Cardiac fibroblast (primary cell): ENCODE measurements around the gene ARIH1.

ENCODE experiments used
- DNase-seq, 2 donors: peaks; one replicate each; pipeline versions ENCODE4 v3.0.0 to v3.0.0-alpha.2; 2010; ENCODE audit warnings: low read depth in 2 of 2
- H3K4me3 ChIP-seq, 2 donors: replicated peaks in 1 of 2; 1 replicate in 1 of 2; 2 replicates in 1 of 2; pipeline ENCODE4 v1.5.1; 2011; ENCODE audit warnings: low read depth in 2 of 2, low read length in 2 of 2, mild to moderate bottlenecking in 2 of 2, moderate library complexity in 1 of 2
- CTCF ChIP-seq: IDR thresholded peaks from one replicate; pipeline ENCODE4 v1.5.1; 2011; ENCODE audit warnings: low read depth, mild to moderate bottlenecking, low read length, inconsistent platforms

ARIH1 gene

GRCh38 chr15:72554471-72555425 lies 80.6 kb downstream of the ARIH1 start:
- H3K4me3 ChIP-seq = no peak overlapping the region
- no peak for TF ChIP-seq CTCF
- DNase-seq = peak; percentile 49 to 91

DNA sequence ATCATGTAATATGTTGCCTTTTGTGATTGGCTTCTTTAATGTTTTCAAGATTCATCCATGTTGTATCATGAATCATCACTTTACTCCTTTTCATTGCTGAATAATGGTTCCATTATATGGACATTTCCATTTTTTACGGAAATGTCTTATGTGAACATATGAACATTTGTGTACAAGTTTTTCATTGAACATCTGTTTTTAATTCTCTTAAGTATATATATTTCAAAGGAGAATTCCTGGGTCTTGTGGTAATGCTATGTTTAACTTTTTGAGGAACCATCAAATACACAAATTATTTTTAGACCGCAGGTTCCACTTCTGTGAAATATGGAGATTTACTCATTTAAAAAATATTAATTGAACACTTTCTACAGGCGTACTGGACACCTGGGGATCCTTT lies 85.7 kb downstream of the ARIH1 start:
- DNase-seq = no peak
- no peak overlapping the region for H3K4me3 ChIP-seq
- TF ChIP-seq CTCF = no peak

DNA sequence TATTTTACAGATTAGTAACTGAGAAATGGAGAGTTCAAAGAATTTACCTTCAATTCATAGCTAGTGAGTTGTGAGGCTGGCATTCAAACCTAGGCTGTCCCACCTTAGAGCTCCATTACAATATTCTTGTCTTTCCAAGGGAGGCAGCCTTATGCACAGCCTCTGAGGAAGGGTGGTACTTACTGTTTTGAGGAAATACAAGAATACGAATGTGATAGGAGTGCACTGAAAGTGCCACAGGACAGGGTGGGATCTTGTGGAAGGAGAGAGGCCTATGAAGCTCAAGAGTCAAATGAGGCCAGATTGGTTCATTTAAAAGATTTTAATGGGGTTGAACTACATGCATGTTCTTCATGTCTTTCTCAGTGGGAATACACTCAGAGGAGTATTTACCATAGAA lies 86.3 kb downstream of the ARIH1 start:
- no peak for TF ChIP-seq CTCF
- DNase-seq = no peak
- no peak overlapping the region for H3K4me3 ChIP-seq

GRCh38 chr15:72562386-72562785 lies 88.3 kb downstream of the ARIH1 start:
- H3K4me3 ChIP-seq = no peak overlapping the region
- DNase-seq = no peak
- no peak for TF ChIP-seq CTCF

- no peak for DNase-seq
- no peak overlapping the region for H3K4me3 ChIP-seq
- no peak for TF ChIP-seq CTCF
These were observed 88.7 kb downstream of the ARIH1 start for GRCh38 chr15:72562878-72563277.

DNA sequence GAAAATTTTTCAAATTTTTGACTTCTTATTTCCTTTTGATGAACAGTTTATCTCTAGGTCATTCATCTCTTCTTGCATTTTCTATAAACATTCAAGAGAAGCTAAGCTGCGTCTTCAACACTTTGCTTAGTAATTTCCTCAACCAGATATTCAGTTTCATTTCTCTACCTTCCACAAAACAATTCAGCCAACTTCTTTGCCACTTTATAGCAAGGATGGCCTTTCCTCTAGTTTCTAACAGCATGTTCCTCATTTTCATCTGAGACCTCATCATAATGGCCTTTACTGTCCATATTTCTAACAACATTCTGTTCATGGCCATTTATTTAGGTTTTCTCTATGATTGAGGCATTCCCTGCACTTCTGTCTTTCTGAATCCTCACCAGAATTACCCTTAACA lies 90.0 kb downstream of the ARIH1 start:
- no peak overlapping the region for H3K4me3 ChIP-seq
- no peak for TF ChIP-seq CTCF
- DNase-seq = no peak
